GM19438 (cell line): ENCODE data around the gene PRRX2.
"Not testable (repeated sequence)": the region's sequence is repeated elsewhere in the genome, so short reads cannot be mapped to it uniquely, and the experiment has no call there.

Experiments
- ATAC-seq: cut with Tn5 transposase; IDR thresholded peaks from one replicate; pipeline ENCODE4 v1.9.1; 2021; ENCODE audit warnings: low read depth; ENCODE audit not compliant: unreplicated experiment

The PRRX2 gene

DNA sequence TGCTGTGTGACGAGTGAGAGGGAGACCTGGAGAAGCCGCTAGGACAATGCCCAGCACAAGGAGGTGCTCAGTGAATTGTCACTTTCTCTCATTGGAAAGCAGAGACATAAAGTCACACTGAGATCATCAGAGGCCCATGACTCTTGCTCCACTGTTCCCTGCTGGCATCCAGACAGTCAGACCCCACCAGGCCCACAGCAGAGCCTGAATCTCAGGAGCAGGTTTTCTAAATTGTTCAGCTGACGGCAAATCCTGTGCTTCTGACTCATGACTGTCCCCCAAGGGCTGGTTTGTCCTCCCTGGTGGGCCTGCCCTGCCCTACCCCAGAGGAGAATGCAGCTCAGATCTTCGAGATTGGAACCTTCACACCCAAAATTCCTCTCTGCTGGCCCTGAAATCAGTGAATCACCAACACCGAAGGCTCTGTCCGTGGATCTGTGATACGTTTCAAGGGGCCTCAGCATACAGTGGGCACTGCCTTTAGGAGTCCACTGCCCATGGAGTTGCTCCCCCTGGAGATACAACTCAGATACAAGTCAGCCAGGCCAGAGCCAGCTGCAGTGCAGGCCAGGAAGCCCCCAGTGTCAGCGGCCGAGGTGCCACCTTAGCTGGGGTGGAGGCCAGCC, 84.7 kb downstream of the PRRX2 start:
- no peak for ATAC-seq

DNA sequence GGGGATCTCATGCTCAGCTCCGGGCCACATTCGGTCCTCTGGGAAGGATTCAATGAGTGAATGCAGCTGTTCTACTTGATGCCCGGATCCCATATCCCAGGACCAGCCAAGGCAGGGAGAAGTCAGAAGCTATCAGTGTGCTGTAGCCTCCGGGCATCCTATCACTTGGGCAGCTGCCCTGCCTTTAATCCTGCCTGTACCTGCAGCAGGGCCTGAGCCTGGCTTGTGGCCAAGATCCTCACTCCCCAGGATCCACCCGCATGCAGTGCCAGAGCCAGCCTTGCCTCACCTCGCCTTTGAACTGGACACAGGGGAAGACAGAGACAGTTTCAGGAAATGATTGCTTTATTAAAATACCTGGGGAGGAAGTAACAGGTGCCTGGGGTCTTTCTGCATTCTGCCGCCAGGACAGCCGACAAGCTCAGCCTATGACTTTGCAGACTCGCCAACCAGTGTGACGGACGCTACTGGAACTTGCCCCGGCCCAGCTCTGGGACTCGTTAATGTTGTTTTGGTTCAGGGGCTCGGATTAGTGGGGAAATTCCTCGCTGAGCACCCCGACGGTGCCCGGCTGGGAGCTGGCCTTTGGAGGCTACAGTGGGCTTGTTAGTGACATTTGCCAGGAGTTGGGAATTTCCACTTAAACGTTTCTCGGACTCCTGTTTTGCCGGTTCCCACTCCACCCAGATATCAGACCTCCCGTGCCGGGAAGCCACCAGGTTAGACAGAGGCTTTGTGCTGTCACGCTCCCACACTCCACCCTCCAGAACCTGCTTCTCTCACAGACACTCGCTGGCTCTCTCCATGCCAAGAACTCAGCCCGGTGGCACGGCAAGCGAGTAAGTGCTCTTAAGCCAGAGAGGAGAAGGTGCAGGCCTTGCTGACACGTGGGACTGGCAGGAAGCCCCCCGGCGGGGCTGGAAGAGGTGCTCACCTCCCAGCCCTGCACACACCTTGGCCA, 86.7 kb downstream of the PRRX2 start:
- ATAC-seq, result no peak

DNA sequence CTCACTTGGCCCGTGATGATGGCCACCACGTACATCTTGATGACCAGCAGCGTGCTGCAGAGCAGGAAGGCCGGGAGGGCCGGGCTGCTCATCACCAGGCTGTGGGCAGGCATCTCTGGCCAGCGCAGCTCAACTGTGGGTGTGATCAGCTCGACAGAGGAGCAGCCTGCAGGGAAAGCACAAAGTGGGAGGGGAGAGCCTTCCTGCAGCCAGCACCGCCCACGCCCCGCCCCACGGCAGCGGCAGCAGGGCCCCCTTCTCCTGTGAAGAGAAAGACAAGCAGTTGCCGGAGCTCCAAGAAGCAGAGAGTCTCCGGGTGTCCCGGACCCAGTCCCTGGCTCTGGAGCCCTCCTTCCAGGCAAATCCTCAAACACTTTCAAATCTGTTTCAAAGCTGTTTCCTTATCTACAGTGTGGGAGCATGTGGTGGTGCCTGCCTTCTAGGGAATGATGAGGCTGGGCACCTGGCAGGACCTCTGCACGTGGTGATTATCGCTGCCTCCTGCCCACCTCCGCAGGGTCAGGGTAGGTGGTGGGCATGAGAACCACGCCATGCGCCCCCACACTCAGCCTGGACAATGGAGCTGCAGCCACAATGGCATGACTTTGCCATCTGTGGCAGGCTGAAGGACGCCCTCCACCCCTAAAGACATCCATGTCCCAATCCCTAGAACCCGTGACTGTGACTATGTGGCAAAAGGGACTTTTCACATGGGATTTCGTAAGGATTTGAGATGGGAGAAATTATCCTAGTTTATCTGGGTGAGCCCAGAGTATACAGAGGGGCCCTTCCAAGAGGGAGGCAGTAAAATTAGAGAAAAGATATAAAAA, 87.7 kb downstream of the PRRX2 start, which contains the start of gene PTGES:
PTGES (minus strand) TSS at position 143 of the 830 bp plus-strand sequence; CDS start at position 113, 30 bp downstream.
- no peak for ATAC-seq

DNA sequence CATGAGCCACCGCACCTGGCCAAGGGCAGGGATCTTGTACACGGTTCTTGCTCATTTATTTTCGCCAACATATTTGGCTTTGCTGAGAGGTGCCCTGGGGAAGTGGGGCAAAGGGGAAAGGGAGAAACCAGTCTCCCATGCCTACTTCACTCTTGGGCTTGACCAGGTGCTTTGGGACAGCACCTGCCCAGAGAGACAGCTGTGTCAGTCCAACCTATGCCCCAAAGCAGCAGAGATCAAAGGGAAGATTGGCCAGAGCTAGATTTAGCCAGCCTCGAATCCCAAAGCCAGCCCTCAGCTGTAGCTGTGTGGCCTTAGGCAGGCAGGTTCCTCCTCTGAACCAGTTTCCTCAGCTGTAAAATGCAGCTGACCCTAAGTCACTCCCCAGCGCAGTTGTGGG, 89.7 kb downstream of the PRRX2 start:
- ATAC-seq, result no peak

DNA sequence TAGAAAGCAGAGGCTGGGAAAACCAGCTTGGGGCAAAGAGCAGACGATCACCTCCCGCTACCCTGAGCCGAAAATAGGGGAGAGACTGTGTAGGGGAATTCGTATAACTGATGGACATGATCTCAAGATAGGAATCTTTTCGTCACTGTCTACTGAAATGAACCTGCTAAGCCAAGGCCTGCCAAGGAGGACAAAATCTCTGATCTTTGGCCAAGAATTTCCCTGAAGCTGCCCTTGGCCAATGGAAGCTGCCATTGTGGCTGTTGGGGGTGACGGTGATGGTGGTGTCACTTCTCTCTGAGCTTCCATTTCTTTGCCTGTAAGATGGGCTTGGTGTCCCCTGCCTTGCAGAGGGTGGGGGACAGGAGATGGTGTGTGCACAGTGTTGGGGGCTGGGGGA, 90.7 kb downstream of the PRRX2 start:
- no peak for ATAC-seq

DNA sequence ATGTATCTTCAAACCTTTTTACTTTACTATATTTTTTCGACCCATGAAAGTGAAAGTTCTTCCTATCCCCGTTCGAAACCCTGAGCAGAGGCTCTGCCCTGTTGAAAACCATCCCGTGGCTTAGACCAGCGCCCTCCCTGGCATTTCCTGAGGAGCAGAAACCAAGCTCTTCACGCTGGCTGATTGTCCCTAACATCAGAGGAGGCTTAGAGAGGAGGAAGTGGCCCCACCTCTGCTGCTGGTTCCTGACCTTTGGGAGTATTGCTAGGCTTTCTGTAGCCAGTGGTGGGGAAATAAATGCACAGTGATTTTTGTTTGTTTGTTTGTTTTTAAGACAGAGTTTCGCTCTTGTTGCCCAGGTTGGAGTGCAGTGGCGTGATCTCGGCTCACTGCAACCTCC, 91.6 kb downstream of the PRRX2 start:
- no peak for ATAC-seq

DNA sequence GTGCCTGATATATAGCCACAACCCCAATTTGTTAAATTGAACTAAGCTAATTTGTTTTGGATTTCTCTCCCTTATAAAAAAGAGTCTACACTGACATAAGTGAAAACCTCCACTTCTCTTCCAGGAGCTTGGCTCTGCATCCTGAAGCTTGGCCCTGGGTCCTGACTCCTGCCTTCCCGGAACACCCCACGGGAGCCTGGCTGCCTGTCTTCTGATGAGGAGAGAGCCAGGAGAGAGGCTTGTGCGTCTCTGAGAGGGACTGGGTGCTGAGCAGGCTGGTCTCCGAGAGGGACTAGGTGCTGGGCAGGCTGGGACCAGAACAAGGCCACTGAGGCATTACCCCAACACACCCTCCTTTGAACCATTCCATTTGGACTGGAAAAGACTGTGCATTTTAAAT, 93.9 kb downstream of the PRRX2 start:
- no peak for ATAC-seq

DNA sequence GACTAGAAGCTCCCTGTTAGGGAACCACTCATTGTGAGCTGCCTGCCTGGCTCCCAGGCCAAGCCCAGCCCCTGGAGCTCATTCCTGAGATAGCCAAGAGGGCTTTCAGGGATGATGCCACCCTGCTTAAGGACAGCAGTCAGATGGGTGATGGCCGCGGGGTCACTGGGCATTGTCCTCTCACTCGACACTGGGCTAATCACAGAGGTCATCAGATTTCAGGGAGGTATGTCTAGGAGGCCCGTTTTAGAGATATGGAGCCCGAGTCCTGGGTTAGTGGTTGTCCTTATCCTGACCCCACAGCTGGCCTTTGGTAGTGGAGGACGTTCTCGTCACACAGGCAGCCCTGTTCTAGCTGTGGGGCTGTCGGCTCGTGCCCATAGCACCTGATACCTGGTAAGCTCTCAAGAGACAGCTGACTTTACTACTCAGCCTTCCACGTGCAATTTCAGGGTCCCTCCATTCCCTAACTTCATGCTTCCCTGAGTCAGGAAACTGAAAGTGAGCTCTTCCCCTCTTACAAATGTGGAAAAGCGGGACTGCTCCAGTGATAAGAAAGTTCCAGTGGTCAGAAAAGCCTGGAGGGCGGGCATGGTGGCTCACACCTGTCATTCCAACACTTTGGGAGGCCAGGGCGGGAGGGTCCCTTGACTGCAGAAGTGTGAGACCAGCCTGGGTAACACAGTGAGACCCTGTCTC, 94.5 kb downstream of the PRRX2 start:
- ATAC-seq, result no peak

DNA sequence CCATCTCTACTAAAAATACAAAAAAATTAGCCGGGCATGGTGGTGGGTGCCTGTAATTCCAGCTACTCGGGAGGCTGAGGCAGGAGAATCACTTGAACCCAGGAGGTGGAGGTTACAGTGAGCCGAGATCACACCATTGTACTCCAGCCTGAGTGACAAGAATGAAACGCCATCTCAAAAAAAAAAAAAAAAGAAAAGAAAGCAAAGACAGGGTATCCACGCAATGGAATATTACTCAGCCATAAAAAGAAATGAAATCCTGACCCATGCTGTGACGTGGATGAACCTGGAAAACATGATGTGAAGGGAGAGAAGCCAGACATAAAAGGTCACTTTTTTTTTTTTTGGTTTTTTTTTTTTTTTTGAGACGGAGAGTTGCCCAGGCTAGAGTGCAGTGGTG, 95.3 kb downstream of the PRRX2 start:
- ATAC-seq, result not testable (repeated sequence)

DNA sequence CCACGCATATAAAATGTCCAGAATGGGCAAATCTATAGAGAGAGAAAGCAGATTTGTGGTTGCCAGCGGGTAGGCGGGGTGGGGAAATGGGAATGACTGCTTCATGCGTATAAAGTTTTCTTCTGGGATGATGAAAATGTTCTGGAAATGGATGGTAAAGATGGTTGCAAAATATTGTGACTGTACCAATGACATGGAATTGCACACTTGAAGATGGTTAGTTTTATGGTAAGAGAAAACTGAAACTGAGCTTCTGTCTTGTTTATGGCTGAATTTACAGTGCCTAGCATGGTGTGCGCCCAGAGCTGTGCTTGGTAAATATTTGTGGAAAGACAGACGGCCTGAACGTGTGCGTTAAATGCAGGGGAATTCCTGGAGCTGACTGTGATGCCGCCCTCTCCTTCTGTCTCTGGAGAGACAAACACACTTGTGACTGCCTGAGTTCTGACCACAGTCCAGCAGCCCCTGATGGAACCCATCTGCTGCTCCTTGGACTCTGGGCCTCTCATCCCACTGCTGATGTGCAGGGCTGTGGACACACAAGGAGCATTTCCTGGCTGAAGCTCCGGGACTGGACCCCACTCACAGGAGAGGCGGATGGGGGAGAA, 96.0 kb downstream of the PRRX2 start:
- no peak for ATAC-seq

DNA sequence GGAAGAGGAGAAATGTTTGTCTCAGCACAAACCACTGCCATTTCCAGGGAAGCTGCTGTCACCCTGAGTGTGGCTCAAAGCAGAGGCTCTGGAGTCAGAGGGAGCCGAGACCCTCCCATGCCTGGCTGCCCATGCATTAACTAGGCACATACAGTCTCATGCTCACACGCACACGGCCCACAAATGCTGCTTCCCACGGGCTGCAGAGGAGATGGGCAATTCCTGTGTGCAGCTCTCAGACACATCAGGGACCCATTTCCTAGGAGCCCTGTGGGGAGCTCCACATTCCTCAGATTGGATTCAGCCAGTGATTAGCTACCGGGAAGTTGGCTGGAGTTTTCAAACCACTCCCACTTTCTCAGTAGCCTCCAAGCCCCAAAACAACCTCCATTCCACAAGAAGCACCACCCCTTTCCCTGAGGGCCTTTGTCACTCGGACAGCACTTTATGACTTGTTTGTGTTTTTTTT, 96.5 kb downstream of the PRRX2 start:
- ATAC-seq, result no peak

DNA sequence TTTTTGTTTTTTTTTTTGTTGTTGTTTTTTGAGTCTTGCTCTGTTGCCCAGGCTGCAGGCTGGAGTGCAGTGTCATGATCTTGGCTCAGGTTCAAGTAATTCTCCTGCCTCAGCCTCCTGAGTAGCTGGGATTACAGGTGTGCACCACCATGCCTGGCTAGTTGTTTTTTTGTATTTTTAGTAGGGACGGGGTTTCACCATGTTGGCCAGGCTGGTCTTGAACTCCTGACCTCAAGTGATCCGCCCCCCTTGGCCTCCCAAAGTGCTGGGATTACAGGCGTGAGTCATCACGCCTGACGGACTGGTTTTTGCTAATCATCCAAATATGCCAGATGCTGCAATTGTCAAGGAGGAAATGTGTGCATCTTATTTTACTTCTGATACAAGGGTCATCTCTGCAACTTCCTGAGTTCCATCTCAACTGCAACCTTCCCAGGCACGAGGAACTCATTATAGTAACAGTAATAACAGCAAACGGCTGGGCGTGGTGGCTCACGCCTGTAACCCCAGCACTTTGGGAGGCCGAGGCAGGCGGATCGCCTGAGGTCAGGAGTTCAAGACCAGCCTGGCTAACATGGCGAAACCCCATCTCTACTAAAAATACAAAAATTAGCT, 97.0 kb downstream of the PRRX2 start:
- ATAC-seq, result not testable (repeated sequence)

DNA sequence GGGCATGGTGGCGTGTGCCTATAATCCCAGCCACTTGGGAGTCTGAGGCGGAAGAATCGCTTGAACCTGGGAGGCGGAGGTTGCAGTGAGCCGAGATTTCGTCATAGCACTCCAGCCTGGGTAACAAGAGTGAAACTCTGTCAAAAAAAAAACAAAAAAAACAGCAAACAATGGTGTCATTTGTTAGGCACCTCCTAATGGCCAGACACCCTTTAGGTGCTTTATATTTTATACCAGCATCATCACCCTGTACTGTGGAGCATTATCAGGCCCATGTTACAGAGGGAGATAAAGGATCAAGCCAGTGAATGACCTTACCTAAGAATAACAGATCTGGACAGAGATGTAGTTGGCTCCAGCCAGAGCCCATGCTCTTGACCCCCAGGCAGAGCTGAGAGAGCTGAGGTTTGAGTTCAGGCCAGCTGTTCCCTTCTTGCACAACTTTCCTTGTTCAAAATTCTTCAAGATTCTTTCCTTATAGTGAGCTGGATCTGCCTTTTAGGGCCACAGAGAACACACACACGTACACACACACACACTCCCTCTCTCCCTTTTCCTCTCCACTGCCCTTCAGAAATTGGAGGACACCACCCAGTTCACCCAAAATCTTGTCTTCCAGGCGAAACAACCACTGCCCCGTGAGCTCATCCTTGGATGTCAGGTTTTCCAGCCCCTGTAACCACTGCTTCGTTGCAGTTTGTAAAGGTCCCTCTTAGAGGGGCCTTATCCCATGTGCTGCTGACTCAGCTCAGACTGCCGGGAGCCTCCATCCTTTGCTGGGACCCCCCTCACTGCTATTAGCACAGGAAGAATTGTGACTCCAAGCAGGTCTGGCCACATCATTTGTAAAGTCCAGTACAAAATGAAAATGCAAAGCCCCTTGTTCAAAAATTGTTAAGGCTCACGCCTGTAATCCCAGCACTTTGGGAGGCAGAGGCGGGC, 97.8 kb downstream of the PRRX2 start:
- no peak for ATAC-seq

DNA sequence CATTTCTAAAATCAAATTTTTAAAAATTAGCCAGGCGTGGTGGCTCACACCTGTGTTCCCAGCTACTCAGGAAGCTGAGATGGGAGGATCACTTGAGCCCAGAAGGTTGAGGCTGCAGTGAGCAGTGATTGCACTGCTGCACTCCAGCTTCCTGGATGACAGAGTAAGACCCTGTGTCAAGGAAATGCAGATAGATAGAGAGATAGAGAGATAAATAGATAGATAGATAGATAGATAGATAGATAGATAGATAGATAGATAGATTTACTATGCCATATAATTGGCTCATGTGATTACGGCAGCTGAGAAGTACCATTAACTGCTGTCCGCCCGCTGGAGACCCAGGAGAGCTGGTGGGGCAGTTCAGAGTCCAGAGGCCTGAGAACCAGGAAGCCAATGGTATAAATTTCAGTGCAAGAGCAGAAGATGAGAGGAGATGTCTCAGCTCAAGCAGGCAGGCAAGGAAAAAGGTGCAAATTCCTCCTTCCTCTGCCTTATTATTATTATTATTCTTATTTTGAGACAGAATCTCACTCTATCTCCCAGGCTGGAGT, 100.4 kb downstream of the PRRX2 start:
- ATAC-seq, result no peak

DNA sequence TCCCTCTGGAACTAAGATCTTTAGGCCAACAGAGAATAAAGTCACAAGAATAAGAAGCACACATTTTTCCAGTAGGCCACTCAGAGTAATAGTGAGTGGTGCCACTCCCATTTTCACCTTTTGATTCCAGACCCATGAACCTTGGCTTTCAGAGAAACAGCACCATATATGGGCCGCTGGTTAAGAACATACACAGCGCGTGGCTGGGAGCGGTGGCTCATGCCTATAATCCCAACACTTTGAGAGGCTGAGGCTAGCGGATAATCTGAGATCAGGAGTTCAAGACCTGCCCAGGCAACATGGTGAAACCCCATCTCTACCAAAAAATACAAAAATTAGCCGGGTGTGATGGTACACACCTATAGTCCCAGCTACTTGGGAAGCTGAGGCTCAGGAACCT, 103.0 kb downstream of the PRRX2 start:
- no peak for ATAC-seq

DNA sequence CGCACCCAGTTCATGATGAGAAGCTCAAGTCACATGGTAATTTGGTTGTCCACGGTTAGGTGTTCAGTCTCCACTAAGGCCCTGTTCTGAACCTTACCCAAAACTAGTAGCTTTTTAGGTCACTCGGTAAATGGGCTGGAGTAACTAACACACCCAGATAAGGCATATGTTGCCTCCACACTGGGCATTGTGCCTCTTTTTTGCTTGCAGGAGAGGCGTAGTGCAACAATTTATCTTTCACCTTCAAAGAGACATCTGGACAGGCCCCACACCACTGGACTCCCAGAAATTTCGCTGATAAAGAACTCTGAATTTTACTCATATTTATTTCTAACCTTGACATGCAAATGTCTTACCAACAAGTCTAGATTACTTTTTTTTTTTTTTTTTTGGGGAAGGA, 104.2 kb downstream of the PRRX2 start:
- no peak for ATAC-seq

DNA sequence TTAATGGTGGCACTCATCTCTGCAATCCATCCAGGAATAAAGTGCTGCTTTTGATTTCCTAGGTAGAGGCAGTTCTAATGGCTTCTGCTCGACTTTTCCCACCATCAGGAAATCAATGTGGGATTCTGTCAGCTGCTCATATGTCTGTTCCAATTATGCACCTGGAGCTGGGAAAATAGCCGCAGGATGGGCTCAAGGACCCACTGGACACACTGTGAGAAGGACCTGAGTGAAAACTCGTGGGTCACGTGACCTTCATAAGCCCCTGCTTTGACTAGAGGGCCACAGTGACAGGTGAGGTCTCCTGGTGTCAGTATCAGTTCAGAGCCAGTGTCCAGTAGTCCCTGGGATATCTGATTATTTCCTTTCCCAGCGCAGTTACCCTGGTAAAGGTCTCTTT, 105.3 kb downstream of the PRRX2 start:
- ATAC-seq, result no peak
